CD14-positive monocyte (primary cell): ENCODE results near the gene CD36. TPM values are rescaled to one million over a fixed set of nuclear protein-coding genes. Genes with fewer than 3 reads are reported as not detected.
A peak's percentile ranks its signal among the peaks of the same experiment; 100 is the strongest.

Experiments used
- DNase-seq, 3 donors: peaks; one replicate each; pipeline ENCODE4 v3.0.0-alpha.2; 2011 to 2022
- H2AFZ ChIP-seq: 2 replicates; pipeline ENCODE4 v1.6.0; 2012; ENCODE audit warnings: mild to moderate bottlenecking, low read depth, low read length, inconsistent platforms; ENCODE audit not compliant: insufficient read depth, poor library complexity, severe bottlenecking
- H3K27ac ChIP-seq, 2 donors: 1 replicate in 1 of 2; 2 replicates in 1 of 2; pipeline ENCODE4 v1.5.1; 2012 to 2013; ENCODE audit warnings: low read length in 2 of 2, control low read depth in 1 of 2, inconsistent platforms in 1 of 2, low read depth in 1 of 2, mild to moderate bottlenecking in 1 of 2
- H3K27me3 ChIP-seq, 2 donors: one replicate each; pipeline versions ENCODE4 v1.6.0 to v1.6.1; 2011 to 2013; ENCODE audit warnings: low read length in 2 of 2; ENCODE audit not compliant: control insufficient read depth in 2 of 2, insufficient read depth in 2 of 2
- H3K36me3 ChIP-seq, 2 donors: replicated peaks in 1 of 2; 1 replicate in 1 of 2; 2 replicates in 1 of 2; pipeline versions ENCODE4 v1.5.1 to v1.6.1; 2012 to 2013; ENCODE audit warnings: low read length in 2 of 2, control low read depth in 1 of 2, inconsistent platforms in 1 of 2, mild to moderate bottlenecking in 1 of 2; ENCODE audit not compliant: insufficient read depth in 2 of 2, control insufficient read depth in 1 of 2
- H3K4me1 ChIP-seq, 2 donors: 1 replicate in 1 of 2; 2 replicates in 1 of 2; pipeline versions ENCODE4 v1.5.1 to v1.6.1; 2012 to 2013; ENCODE audit warnings: low read length in 2 of 2, control low read depth in 1 of 2, inconsistent platforms in 1 of 2, mild to moderate bottlenecking in 1 of 2, moderate library complexity in 1 of 2; ENCODE audit not compliant: insufficient read depth in 2 of 2, control insufficient read depth in 1 of 2
- H3K4me2 ChIP-seq: replicated peaks from 2 replicates; pipeline ENCODE3; 2012; ENCODE audit warnings: low read length, moderate library complexity, mild to moderate bottlenecking; ENCODE audit not compliant: poor library complexity, severe bottlenecking; ENCODE audit errors: extremely low read depth
- H3K4me3 ChIP-seq, 3 experiments: fragments of 200-600 bp in 1 of 3; sonication (generic) in 1 of 3; replicated peaks in 1 of 3; 1 replicate in 2 of 3; 2 replicates in 1 of 3; pipeline ENCODE4 v1.5.1; 2011 to 2013; ENCODE audit warnings: low read length in 3 of 3, mild to moderate bottlenecking in 3 of 3, control low read depth in 2 of 3, low read depth in 2 of 3, inconsistent platforms in 1 of 3, moderate library complexity in 1 of 3
- H3K79me2 ChIP-seq: 2 replicates; pipeline ENCODE4 v1.6.0; 2012; ENCODE audit warnings: mild to moderate bottlenecking, control low read depth, inconsistent platforms, low read length, moderate library complexity; ENCODE audit not compliant: insufficient read depth
- H3K9ac ChIP-seq: 2 replicates; pipeline ENCODE4 v1.6.0; 2017; ENCODE audit warnings: low read length, mild to moderate bottlenecking; ENCODE audit not compliant: insufficient read depth, poor library complexity, severe bottlenecking
- H3K9me3 ChIP-seq, 2 donors: replicated peaks in 1 of 2; 1 replicate in 1 of 2; 2 replicates in 1 of 2; pipeline versions ENCODE4 v1.5.1 to v1.6.1; 2012 to 2013; ENCODE audit warnings: low read length in 2 of 2, control low read depth in 1 of 2; ENCODE audit not compliant: control insufficient read depth in 1 of 2, insufficient read depth in 1 of 2
- H4K20me1 ChIP-seq: 2 replicates; pipeline ENCODE4 v1.6.0; 2012; ENCODE audit warnings: mild to moderate bottlenecking, low read length, control low read depth, moderate library complexity; ENCODE audit not compliant: insufficient read depth
- H3K27ac Mint-ChIP-seq, 7 donors: one replicate each; pipeline ENCODE4 v1.8.0; 2020; ENCODE audit warnings: mild to moderate bottlenecking in 7 of 7, mixed read lengths in 7 of 7, moderate library complexity in 6 of 7, inconsistent platforms in 2 of 7
- H3K27me3 Mint-ChIP-seq, 3 donors: one replicate each; pipeline ENCODE4 v1.8.0; 2021 to 2022; ENCODE audit warnings: low read depth in 3 of 3, mild to moderate bottlenecking in 3 of 3, mixed read lengths in 3 of 3, moderate library complexity in 3 of 3, inconsistent platforms in 1 of 3
- H3K36me3 Mint-ChIP-seq, 2 donors: one replicate each; pipeline ENCODE4 v1.8.0; 2020; ENCODE audit warnings: mixed read lengths in 2 of 2, inconsistent platforms in 1 of 2, mild to moderate bottlenecking in 1 of 2
- H3K4me1 Mint-ChIP-seq: one replicate; pipeline ENCODE4 v1.8.0; 2020; ENCODE audit warnings: mild to moderate bottlenecking, mixed read lengths
- H3K4me3 Mint-ChIP-seq, 2 donors: one replicate each; pipeline ENCODE4 v1.8.0; 2020; ENCODE audit warnings: mild to moderate bottlenecking in 2 of 2, mixed read lengths in 2 of 2, moderate library complexity in 1 of 2
- H3K9me3 Mint-ChIP-seq, 7 donors: one replicate each; pipeline ENCODE4 v1.8.0; 2020 to 2022; ENCODE audit warnings: mixed read lengths in 7 of 7, mild to moderate bottlenecking in 6 of 7, moderate library complexity in 6 of 7, inconsistent platforms in 2 of 7
- WGBS: methylation state at CpG from one replicate; pipeline ENCODE4 v1.1.5; 2013; ENCODE audit warnings: missing lambda C conversion rate; ENCODE audit not compliant: insufficient coverage; 5-methylcytosine and 5-hydroxymethylcytosine counted together
- intact Hi-C, 2 donors: fragments of 100-400 bp; cut with micrococcal nuclease; formaldehyde crosslinking; loops; one replicate each; pipeline versions ENCODE4 v1.15.0 to v1.15.1; 2023
- polyA plus RNA-seq, 3 donors: library from polyadenylated mRNA; depleted of rRNA in 1 of 3; unstranded in 2 of 3; stranded (reverse) in 1 of 3; fragments of 300-500 nt in 2 of 3; fragments of >200 nt in 1 of 3; fragmentation: Illumina TruSeq in 2 of 3; gene quantifications; 1 replicate in 2 of 3; 2 replicates in 1 of 3; pipeline ENCODE4 v1.2.3, GENCODE V29; 2012 to 2021
- TF ChIP-seq, protein P1 (sequence below): fragments of 200-600 bp; IDR thresholded peaks from one replicate; pipeline ENCODE4 v1.8.0; 2022; ENCODE audit warnings: antibody characterized with exemption, mild to moderate bottlenecking

Gene CD36
- polyA plus RNA-seq, 3 donors: 735 to 1,210 (median 1,135) TPM

DNA sequence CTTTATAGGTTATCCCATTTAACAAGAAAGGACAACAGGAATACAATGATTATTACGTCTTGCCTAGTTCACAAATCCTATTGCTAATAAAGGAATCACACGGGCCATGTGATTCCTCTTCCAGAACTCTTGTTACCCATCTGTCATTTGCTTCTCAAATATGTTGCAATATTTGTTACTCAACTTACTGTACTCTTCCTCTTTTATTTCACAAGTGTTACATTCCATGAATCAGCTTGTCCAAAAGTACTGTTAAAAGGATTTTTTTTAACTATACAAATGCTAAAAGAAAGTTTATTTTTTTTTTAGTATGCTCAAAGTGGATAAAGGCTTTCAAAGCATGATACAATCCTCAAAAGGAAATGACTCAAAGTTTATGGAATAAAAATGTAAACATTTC is 3.9 kb upstream of the CD36 start:
- H3K4me1 ChIP-seq: peaks cover 47 to 73% of the 10 kb centered on the region in 2 donors
- H3K4me2 ChIP-seq: peak overlapping the region; percentile 67
- DNase-seq: peak; percentile 78 to 96 (median 93)

DNA sequence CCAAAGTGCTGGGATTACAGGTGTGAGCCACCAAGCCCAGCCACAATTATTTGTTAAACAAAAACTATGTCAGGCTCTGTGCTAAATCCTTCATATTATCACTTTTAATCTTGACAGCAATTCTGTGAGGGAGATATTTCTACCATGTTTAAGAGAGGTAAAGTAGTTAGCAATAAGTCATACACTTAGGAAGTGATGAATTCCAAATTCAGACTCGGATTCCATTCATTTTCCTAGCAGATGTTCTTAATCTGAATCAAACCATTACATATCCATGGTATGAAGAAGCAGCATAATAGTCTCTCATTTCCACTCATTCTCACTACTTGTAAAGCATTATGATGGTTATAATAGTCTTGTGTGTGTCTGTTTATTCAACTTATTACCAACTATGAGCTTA is 2.9 kb upstream of the CD36 start:
- no CpG with 5 or more reads among the region's 1 CpG for WGBS
- Mint-ChIP-seq H3K4me1 (peaks cover 65% of the 10 kb centered on the region), H3K4me3 (peak overlapping the region; percentile 9 to 57), H3K27ac (peak overlapping the region; percentile 79 to 93 (median 89)), H3K27me3 (no peaks in the 10 kb centered on the region), H3K36me3 (no peaks in the 10 kb centered on the region), H3K9me3 (peaks cover 0 to 2% (median 0%) of the 10 kb centered on the region in 7 donors)
- Histone ChIP-seq H3K4me1 (peaks cover 47 to 73% of the 10 kb centered on the region in 2 donors), H3K27ac (peak overlapping the region in 1 of 2 donors; percentile 52), H3K9ac (no peak overlapping the region), H3K4me3 (peak overlapping the region in 1 of 3 experiments; percentile 54), H3K79me2 (peaks cover 46% of the 10 kb centered on the region), H4K20me1 (peaks cover 8% of the 10 kb centered on the region), H2AFZ (no peak overlapping the region), H3K4me2 (peak overlapping the region; percentile 67), H3K9me3 (no peaks in the 10 kb centered on the region), H3K27me3 (no peaks in the 10 kb centered on the region), H3K36me3 (no peaks in the 10 kb centered on the region)
- TF ChIP-seq, protein P1, sequence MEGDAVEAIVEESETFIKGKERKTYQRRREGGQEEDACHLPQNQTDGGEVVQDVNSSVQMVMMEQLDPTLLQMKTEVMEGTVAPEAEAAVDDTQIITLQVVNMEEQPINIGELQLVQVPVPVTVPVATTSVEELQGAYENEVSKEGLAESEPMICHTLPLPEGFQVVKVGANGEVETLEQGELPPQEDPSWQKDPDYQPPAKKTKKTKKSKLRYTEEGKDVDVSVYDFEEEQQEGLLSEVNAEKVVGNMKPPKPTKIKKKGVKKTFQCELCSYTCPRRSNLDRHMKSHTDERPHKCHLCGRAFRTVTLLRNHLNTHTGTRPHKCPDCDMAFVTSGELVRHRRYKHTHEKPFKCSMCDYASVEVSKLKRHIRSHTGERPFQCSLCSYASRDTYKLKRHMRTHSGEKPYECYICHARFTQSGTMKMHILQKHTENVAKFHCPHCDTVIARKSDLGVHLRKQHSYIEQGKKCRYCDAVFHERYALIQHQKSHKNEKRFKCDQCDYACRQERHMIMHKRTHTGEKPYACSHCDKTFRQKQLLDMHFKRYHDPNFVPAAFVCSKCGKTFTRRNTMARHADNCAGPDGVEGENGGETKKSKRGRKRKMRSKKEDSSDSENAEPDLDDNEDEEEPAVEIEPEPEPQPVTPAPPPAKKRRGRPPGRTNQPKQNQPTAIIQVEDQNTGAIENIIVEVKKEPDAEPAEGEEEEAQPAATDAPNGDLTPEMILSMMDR: no peak
- no peak for DNase-seq
- intact Hi-C loops: no loop called here

More for the DNA sequence above, 3.9 kb upstream of the CD36 start:
- no peak overlapping the region for H2AFZ ChIP-seq
- peaks cover under 1% of the 10 kb centered on the region for H4K20me1 ChIP-seq
- Mint-ChIP-seq H3K36me3 (no peaks in the 10 kb centered on the region), H3K27ac (peak overlapping the region; percentile 79 to 93 (median 89)), H3K27me3 (no peaks in the 10 kb centered on the region), H3K9me3 (peaks cover 0 to 2% (median 0%) of the 10 kb centered on the region in 7 donors), H3K4me1 (peaks cover 65% of the 10 kb centered on the region), H3K4me3 (peak overlapping the region in 1 of 2 donors; percentile 48)
- peaks cover 36% of the 10 kb centered on the region for H3K79me2 ChIP-seq
- no peaks in the 10 kb centered on the region for H3K27me3 ChIP-seq
- no peaks in the 10 kb centered on the region for H3K36me3 ChIP-seq
- H3K27ac ChIP-seq: peak overlapping the region in 1 of 2 donors; percentile 81
- intact Hi-C loops: no loop called here
- 0% methylated on average over 2 of the region's 2 CpGs for WGBS
- no peak overlapping the region for H3K9ac ChIP-seq
- H3K4me3 ChIP-seq: peak overlapping the region in 2 of 3 experiments; percentile 9 to 54
- H3K9me3 ChIP-seq: no peaks in the 10 kb centered on the region
- TF ChIP-seq, protein P1: no peak
